NCI-H2227 (cell line): ENCODE data around the gene SPATA21.
"Not testable (repeated sequence)": the region's sequence is repeated elsewhere in the genome, so short reads cannot be mapped to it uniquely, and the experiment has no call there.

Source experiments
- DNase-seq: peaks from one replicate; lab custom pipeline; 2025; ENCODE audit not compliant: unreplicated experiment; lab: John Stamatoyannopoulos, UW

Gene SPATA21

GRCh38 chr1:16436946-16437474 is at the start of gene SPATA21:
Gene SPATA21 (minus strand): TSS chr1:16437424. CDS start chr1:16431371, 6,053 bp downstream.
- DNase-seq = no peak

GRCh38 chr1:16487011-16487410 is 49.8 kb upstream of the SPATA21 start:
- not testable (repeated sequence) for DNase-seq

DNA sequence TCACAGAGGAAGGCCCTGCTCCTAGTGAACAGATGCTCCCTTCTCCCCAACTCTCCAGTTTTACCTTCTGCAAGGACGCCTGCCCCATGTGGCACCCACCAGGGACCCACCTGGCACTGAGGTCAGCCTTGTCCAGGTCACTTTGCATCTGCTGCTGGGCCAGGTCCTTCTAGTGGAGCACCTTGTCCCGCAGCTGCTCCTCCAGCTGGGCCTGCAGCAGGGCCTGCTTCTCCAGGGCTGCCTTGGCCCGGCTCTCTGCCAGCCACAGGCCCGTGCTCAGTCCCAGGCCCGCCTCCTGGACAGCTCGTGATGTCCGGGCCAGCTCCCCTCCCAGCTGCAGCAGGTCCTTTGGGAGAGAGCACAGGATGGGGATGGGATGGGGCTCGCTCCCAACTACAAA is 49.1 kb upstream of the SPATA21 start:
- DNase-seq = not testable (repeated sequence)

DNA sequence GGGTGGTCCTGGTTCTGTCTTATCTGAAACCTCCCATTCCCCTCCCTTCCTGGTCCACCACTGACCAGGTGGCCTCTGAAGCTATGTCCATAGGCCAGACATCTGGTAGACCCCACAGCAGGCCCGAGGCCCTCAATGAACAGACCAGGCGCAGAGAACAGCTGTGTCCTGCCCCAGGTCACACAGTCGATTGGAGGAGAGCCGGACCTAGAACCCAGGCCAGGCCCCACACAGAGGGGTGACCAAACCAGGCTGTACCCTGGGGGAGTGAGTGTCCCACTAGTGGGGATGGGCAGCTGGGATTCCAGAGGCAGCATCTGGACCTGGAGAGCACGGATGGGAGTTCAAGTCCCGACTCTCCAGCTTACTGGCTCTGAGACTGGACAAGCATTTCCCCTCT is 47.7 kb upstream of the SPATA21 start:
- no peak for DNase-seq

DNA sequence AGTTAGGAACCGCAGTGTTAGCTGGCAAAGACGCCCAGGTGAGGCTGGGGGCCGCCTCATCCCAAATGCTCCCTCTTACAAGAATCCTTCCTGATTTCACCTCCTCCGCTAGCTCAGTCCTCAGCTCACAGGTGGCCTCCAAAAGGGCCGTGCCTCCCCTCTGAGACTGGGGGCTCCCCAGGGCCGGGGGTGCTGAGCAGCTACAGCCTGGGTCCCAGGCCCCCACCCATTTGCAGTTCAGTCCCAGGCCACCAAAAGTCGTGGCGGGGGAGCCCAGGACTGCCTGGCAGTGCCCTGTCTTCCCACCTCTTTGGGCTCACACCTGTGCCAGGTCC is 47.2 kb upstream of the SPATA21 start:
- no peak for DNase-seq

DNA sequence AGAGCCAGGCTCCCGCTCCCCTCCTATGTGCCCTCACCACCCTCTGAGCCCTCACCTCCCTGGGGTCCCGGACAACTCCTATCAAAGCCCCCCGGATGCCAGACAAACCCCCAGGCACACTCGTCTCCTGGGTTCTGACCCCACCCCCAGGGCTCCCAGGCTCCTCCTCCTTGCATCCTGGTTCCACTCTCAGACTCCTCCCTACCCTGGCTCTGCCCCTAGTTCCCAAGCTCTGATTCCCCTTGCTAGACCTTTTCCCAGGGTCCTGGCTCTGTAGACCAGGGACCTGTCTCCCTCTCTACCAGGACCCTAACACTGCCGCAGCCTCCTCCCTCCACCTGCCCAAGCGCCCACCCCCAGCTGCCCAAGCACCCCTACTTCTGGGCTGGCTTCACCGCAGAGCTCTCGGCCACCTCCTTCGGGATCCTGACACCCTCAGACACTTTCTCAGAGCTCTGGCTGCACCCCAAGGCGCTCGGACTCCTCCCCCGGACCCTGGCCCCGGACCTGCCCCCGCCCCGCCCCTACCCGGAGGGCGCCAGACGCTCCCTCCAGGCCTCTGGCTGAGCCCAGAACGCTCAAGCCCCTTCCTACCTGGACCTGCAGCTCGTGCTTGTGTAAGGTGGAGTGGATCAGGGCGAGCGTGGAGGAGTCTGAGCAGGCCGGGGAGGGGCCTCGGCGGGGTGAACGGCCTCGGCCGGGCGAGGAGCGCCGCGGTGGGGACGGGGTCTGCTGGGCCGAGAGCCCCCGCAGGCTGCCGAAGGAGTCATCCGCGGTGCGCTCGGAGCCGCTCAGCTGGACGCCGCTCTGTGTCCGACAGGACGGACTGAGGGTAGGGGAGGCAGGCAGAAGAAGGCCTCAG is 46.6 kb upstream of the SPATA21 start:
- DNase-seq = not testable (repeated sequence)

- not testable (repeated sequence) for DNase-seq
Measured at GRCh38 chr1:16483146-16483545, 45.9 kb upstream of the SPATA21 start.

DNA sequence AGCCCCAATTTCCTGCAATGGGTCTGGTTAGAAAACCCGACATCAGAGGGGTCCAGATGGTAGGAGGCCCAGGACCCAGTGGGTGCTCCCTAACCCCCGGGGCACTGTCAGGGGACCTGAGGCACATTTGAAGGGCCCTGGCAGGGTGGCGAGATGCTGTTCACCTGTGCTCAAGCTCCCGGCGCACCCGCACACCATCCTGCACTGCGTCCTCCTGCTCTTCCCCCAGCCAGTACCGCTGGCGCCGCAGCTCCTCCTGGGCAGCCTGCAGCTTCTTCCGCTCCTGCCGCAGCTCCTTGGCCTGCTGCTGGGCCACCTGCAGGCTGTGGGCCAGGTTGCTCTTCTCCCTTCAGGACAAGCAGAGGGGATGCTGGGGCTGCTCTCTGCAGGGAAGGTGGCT is 40.9 kb upstream of the SPATA21 start:
- no peak for DNase-seq

GRCh38 chr1:16475771-16476770 is 38.8 kb upstream of the SPATA21 start:
- DNase-seq = not testable (repeated sequence)

GRCh38 chr1:16474891-16475290 is 37.7 kb upstream of the SPATA21 start:
- not testable (repeated sequence) for DNase-seq

- DNase-seq = no peak
Measured at GRCh38 chr1:16474166-16474800, 37.1 kb upstream of the SPATA21 start.

DNA sequence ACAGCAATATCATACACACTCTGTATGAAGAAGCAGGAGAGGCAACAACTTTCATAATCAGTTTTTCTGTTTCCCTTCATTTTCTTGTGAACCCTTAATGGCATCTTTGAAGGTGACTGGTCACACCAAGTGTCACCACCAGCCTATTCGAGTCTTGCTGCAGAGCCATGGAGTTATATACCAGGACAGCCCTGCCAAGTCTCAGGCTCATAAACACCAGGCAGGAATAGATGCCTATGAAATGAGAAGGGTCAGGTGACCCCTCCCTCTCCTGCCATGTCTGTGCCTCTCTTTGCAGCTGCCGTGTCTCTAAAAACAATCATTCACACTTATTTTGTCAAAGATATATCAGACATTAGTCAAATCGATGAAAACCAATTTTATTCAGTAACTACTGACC is 31.3 kb upstream of the SPATA21 start:
- no peak for DNase-seq

DNA sequence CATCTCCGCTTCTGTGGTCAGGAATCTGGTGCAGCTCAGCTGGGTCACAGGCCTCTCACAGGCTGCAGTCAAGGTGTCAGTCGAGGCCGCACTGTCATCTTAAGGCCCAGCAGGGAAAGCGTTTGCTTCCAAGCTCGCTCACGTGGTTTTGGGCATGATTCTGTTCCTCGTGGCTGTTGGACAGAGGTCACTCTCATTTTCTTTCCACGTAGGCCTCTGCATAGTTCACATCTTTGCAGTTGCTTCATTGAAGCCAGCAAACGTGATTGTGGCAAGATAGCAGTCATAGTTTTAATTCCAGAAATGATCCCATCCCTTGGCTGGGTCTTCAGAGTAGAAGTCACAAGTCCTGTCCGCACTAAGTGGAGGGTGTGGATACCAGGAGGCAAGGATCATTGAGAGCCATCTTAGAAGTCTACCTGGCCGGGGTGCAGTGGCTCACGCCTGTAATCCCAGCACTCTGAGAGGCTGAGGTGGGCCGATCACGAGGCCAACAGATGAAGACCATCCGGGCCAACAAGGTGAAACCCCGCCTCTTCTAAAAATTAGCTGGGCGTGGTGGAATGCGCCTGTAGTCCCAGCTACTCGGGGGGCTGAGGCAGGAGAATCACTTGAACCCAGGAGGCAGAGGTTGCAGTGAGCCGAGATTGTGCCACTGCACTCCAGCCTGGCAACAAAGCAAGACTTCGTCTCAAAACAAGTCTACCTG is 27.8 kb upstream of the SPATA21 start:
- DNase-seq = no peak

GRCh38 chr1:16462773-16463330 is 25.6 kb upstream of the SPATA21 start:
- DNase-seq = no peak

DNA sequence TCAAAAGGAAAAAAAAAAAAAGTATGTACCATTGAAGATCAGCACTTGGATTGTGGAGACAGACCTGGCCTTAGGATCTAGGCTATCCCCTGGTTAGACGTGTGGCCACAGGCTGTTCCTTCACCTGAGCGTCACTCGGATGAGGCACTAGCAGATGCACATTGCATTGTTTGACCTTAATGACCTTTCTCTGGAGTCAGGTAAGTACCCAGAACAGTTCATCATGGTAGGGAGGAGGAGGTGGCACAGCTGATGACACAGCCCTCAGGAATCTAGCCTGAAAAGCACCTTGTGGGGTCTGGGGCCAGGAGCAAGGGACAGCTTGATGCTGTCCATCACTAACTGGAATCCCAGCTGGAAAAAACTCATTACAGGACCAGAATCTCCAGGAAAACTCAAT is 24.5 kb upstream of the SPATA21 start:
- no peak for DNase-seq

DNA sequence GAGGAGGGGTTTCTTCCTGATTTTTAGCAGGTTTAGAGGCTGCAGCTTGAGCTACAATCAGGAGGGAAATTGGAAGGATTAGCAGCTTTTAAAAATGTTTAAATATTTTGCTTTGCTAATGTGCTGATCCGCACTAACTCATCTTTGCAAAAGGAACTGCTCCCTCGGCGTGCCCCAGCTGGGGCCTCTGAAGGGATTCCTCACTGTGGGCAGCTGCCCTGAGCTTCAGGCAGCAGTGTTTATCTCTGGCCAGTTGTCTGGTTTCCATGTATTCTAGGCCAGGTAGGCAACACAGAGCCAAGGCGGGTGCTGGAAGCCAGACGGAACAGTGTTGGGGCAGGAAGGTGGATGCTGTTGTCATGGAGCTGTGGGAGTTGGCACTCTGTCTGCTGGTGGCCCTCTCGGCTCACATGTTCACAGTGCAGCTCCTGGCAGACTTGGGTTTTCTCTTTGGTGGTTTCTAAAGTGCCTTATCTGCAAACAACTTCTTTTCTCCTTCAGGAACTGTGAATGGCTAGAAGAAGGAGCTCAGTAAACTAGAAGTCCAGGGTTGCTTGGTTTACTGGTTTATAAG is 22.2 kb upstream of the SPATA21 start:
- DNase-seq = no peak

DNA sequence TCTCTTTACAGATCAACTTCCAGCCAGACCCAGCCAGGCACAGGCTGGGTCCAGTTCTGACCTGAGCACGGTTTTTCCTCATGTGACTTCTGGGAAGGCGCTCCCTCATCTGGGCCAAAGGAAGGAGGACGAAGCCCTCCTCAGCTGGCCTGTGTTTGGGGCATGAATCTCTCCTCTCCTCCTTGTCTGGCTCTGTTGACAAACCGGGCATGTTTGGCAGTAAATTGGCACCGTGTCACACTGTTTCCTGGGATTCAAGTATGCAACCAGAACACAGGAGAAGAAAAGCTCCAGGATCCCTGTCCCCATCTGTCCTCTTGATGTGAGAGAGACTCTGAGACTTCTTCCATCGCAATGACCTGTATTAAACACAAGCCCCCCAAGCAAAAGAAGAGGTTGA is 21.6 kb upstream of the SPATA21 start:
- no peak for DNase-seq

- not testable (repeated sequence) for DNase-seq
Measured at GRCh38 chr1:16456151-16456550, 18.9 kb upstream of the SPATA21 start.

DNA sequence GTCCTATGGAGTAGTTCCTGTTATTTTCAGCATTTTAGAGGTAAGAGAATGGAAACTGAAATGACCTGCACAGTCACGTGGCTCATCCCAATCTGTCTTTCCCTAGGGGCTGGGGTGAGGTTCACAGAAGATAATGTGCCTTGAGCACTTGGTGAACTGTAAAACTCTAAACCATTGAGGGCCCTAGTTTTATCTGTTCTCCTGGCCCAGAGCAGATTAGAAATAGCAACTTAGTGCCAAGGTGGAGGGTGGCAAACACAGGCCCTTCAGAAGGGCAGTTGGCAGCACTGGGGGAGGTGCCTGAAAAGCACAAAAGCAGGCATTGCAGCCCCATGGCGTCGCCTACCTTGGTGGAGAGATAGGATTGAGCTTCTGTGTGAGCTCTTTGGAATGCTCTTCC is 17.7 kb upstream of the SPATA21 start:
- not testable (repeated sequence) for DNase-seq
